ENCODE measurements around the gene DSTN. TPM values are rescaled to one million over a fixed set of nuclear protein-coding genes. Genes with fewer than 3 reads are reported as not detected.

DSTN gene
- total RNA-seq, 1 experiment from 2014 or later, result 412 TPM

DNA sequence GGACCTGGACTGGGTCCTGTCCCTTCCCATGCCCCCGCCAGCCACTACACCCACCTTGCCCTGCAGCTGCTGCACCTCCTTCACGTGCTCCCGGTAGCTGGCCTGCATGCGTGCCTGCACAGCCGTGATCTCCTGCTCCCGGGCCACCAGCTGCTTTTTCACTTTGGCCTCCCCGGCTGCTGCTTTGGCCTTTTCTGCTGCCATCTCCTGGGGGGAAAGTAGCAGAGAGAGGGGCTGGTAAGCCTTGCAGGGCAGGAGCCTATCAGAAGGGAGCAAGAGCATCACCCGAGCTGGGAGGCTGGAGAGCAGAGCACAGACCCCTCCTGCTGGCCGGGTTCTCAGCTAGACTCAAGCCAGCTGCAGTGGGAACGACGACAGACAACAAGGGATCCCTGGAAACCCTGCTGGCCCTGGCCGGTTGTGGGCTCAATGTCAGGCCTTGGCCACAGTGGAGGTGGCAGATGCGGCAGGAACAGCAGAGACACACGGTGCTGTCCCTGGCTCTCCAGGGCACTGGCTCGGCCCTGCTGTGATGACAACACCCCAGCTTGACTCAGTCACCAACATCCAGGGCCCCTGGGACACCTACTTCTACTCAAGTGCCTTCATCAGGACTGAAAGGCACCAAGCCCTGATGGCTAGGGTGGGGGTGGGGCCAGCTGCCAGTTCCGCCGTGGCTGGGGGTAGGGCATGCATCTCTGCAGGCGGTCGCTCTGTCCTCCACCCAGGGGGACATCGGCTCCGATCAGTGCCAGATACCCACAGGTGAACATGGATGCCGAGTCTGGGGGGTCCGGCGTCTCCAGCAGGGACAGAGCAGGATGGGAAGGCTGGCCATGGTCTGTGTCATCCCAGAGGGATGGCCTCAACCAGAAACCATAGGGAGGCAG is 66.9 kb downstream of the DSTN start:
- H3K9me3 ChIP-seq (ENCODE audit: control insufficient read depth, insufficient read depth, low read depth, low read length), result no peaks in the 10 kb centered on the region
- H3K4me3 ChIP-seq (ENCODE audit: low read depth in 2 of 2, low read length in 2 of 2), result no peak overlapping the region
- no peak overlapping the region for H3K27ac ChIP-seq (ENCODE audit: low read length)
- no peaks in the 10 kb centered on the region; the same call in 1 of the 2 replicates for H3K36me3 ChIP-seq (ENCODE audit: control insufficient read depth, insufficient read depth, low read length)
- CTCF ChIA-PET, result no interaction called here
- no peaks in the 10 kb centered on the region for H3K4me1 ChIP-seq (ENCODE audit: control insufficient read depth, insufficient read depth, low read length)
- DNase-seq (ENCODE audit: low read depth, low spot score) (no peak), ATAC-seq (no peak)
- no peaks in the 10 kb centered on the region for H3K27me3 ChIP-seq (ENCODE audit: control insufficient read depth, insufficient read depth, low read length)
- in situ Hi-C loops (cut with HindIII; ENCODE audit: low pct_unique_long_range_greater_than_20kb, low sequenced_read_pairs), result no loop called here
- no TSS peak for BruUV-seq (replicated peaks)
- POLR2A ChIA-PET, result no interaction called here
- intact Hi-C loops (cut with micrococcal nuclease; ENCODE audit: unreplicated experiment), result no loop called here
- TF ChIP-seq SIN3A (IDR thresholded peaks at IDR 0.05; ENCODE audit: borderline replicate concordance, insufficient read depth, low read depth, low read length) (no peak), CTCF (IDR thresholded peaks at IDR 0.05) (no peak), POLR2AphosphoS5 (IDR thresholded peaks at IDR 0.05; ENCODE audit: low read depth, low read length) (no peak), REST (IDR thresholded peaks at IDR 0.05; ENCODE audit: insufficient read depth in 1 of 2, low read depth in 2 of 2, low read length in 1 of 2) (no peak), TCF7L2 (IDR thresholded peaks at IDR 0.05; ENCODE audit: low read depth, low read length) (no peak)

GRCh38 chr20:17637413-17637780 is 67.5 kb downstream of the DSTN start:
- CTCF ChIA-PET, result no interaction called here
- Histone ChIP-seq H3K9me3 (ENCODE audit: control insufficient read depth, insufficient read depth, low read depth, low read length) (no peaks in the 10 kb centered on the region), H3K27me3 (ENCODE audit: control insufficient read depth, insufficient read depth, low read length) (no peaks in the 10 kb centered on the region), H3K4me1 (ENCODE audit: control insufficient read depth, insufficient read depth, low read length) (no peaks in the 10 kb centered on the region), H3K4me3 (ENCODE audit: low read depth in 2 of 2, low read length in 2 of 2) (no peak overlapping the region), H3K27ac (ENCODE audit: low read length) (no peak overlapping the region), H3K36me3 (ENCODE audit: control insufficient read depth, insufficient read depth, low read length) (no peaks in the 10 kb centered on the region)
- POLR2A ChIA-PET, result no interaction called here
- BruUV-seq (replicated peaks), result no TSS peak
- in situ Hi-C loops (cut with HindIII; ENCODE audit: low pct_unique_long_range_greater_than_20kb, low sequenced_read_pairs), result no loop called here
- ATAC-seq, result no peak
- TF ChIP-seq CTCF (IDR thresholded peaks at IDR 0.05) (no peak), REST (IDR thresholded peaks at IDR 0.05; ENCODE audit: insufficient read depth in 1 of 2, low read depth in 2 of 2, low read length in 1 of 2) (no peak), POLR2AphosphoS5 (IDR thresholded peaks at IDR 0.05; ENCODE audit: low read depth, low read length) (no peak), TCF7L2 (IDR thresholded peaks at IDR 0.05; ENCODE audit: low read depth, low read length) (no peak), SIN3A (IDR thresholded peaks at IDR 0.05; ENCODE audit: borderline replicate concordance, insufficient read depth, low read depth, low read length) (no peak)
- no peak for DNase-seq (ENCODE audit: low read depth, low spot score)
- intact Hi-C loops (cut with micrococcal nuclease; ENCODE audit: unreplicated experiment), result no loop called here

All from Panc1 (cell line).